Neural cell (in vitro differentiated cells): Measurements from ENCODE around the gene ARSB. TPM values are rescaled to one million over a fixed set of nuclear protein-coding genes. Genes with fewer than 3 reads are reported as not detected.

Experiments
- H2AFZ ChIP-seq: fragments of 200-600, 300-800 bp; sonication (generic), shearing (Covaris generic); 2 replicates; pipeline ENCODE4 v1.6.0; 2014; ENCODE audit warnings: low read depth, mild to moderate bottlenecking, antibody characterized with exemption, low read length, moderate library complexity
- H3F3A ChIP-seq: fragments of 200-600 bp; shearing (Covaris generic); 2 replicates; pipeline ENCODE4 v1.6.1; 2016; ENCODE audit warnings: mild to moderate bottlenecking, moderate library complexity, mixed read lengths, antibody characterized with exemption, low read length; ENCODE audit not compliant: insufficient read depth, poor library complexity, severe bottlenecking
- H3K27ac ChIP-seq: fragments of 200-600, 300-800 bp; sonication (generic), shearing (Covaris generic); 2 replicates; pipeline ENCODE4 v1.5.1; 2014; ENCODE audit warnings: mild to moderate bottlenecking, low read length, moderate library complexity
- H3K27me3 ChIP-seq: fragments of 300-800, 200-600 bp; sonication (generic), shearing (Covaris generic); 2 replicates; pipeline ENCODE4 v1.6.0; 2014; ENCODE audit warnings: mild to moderate bottlenecking, low read depth, low read length, moderate library complexity; ENCODE audit not compliant: insufficient read depth
- H3K36me3 ChIP-seq: fragments of 300-800, 200-600 bp; sonication (generic), shearing (Covaris generic); 2 replicates; pipeline ENCODE4 v1.5.1; 2014; ENCODE audit warnings: mild to moderate bottlenecking, antibody characterized with exemption, low read length, moderate library complexity; ENCODE audit not compliant: insufficient read depth
- H3K4me2 ChIP-seq: fragments of 300-800, 200-600 bp; sonication (generic), shearing (Covaris generic); 2 replicates; pipeline ENCODE4 v1.6.0; 2014; ENCODE audit warnings: mild to moderate bottlenecking, low read length
- H3K4me3 ChIP-seq: fragments of 300-800, 200-600 bp; sonication (generic), shearing (Covaris generic); 2 replicates; pipeline ENCODE4 v1.5.1; 2014; ENCODE audit warnings: mild to moderate bottlenecking, low read length, moderate library complexity
- H3K79me2 ChIP-seq: fragments of 200-600 bp; shearing (Covaris generic); replicated peaks from 2 replicates; pipeline ENCODE4 v1.6.0; 2014; ENCODE audit warnings: mild to moderate bottlenecking, low read length, moderate library complexity; ENCODE audit not compliant: insufficient read depth
- H3K9ac ChIP-seq: fragments of 300-800, 200-600 bp; sonication (generic), shearing (Covaris generic); 2 replicates; pipeline ENCODE4 v1.6.1; 2016; ENCODE audit warnings: mild to moderate bottlenecking, low read length, mixed read lengths
- H3K9me2 ChIP-seq: fragments of 200-600 bp; shearing (Covaris generic); 2 replicates; pipeline ENCODE4 v1.6.1; 2016; ENCODE audit warnings: mild to moderate bottlenecking, low read length, mixed read lengths; ENCODE audit not compliant: insufficient read depth
- H3K9me3 ChIP-seq: fragments of 200-600, 300-800 bp; sonication (generic), shearing (Covaris generic); 2 replicates; pipeline ENCODE4 v1.6.1; 2016; ENCODE audit warnings: mild to moderate bottlenecking, mixed run types, low read length, moderate library complexity, mixed read lengths
- H4K20me1 ChIP-seq: fragments of 200-600 bp; shearing (Covaris generic); 2 replicates; pipeline ENCODE4 v1.6.1; 2016; ENCODE audit warnings: mild to moderate bottlenecking, mixed run types; ENCODE audit not compliant: insufficient read depth
- EP300 ChIP-seq: fragments of 450-650 bp; conservative IDR thresholded peaks from 2 replicates; pipeline ENCODE4 v1.6.1; 2014; ENCODE audit warnings: antibody characterized with exemption, mild to moderate bottlenecking, moderate library complexity; ENCODE audit not compliant: poor library complexity, severe bottlenecking
- EZH2 ChIP-seq: fragments of 200-600, 300-800 bp; shearing (Covaris generic), sonication (generic); IDR thresholded peaks from 2 replicates; pipeline ENCODE4 v1.6.1; 2014; ENCODE audit warnings: antibody characterized with exemption, low read length, borderline replicate concordance, mild to moderate bottlenecking; ENCODE audit not compliant: insufficient read depth, poor library complexity, severe bottlenecking
- MXI1 ChIP-seq: fragments of 450-650 bp; conservative IDR thresholded peaks from 2 replicates; pipeline ENCODE4 v1.6.1; 2014; ENCODE audit warnings: antibody characterized with exemption, mild to moderate bottlenecking; ENCODE audit not compliant: poor library complexity, severe bottlenecking
- POLR2AphosphoS5 ChIP-seq: IDR thresholded peaks from 2 replicates; pipeline ENCODE4 v1.6.1; 2012
- RAD21 ChIP-seq: fragments of 450-650 bp; conservative IDR thresholded peaks from 2 replicates; pipeline ENCODE4 v1.6.1; 2014; ENCODE audit warnings: antibody characterized with exemption, mild to moderate bottlenecking, moderate library complexity
- SMC3 ChIP-seq: fragments of 450-650 bp; conservative IDR thresholded peaks from 2 replicates; pipeline ENCODE4 v1.6.1; 2014; ENCODE audit warnings: antibody characterized with exemption, mild to moderate bottlenecking, moderate library complexity; ENCODE audit not compliant: poor library complexity
- TAF1 ChIP-seq: IDR thresholded peaks from 2 replicates; pipeline ENCODE4 v1.6.1; 2012; ENCODE audit warnings: low read depth
- polyA plus RNA-seq: library from polyadenylated mRNA; depleted of rRNA; stranded (reverse); fragments of >200 nt; gene quantifications from 2 replicates; pipeline ENCODE4 v1.2.3, GENCODE V29; 2014
- TF ChIP-seq, protein P1 (sequence below): fragments of 450-650 bp; IDR thresholded peaks from 2 replicates; pipeline ENCODE4 v1.5.1; 2014; ENCODE audit warnings: antibody characterized with exemption, mild to moderate bottlenecking, moderate library complexity; ENCODE audit not compliant: poor library complexity, severe bottlenecking
- TF ChIP-seq, protein P2 (sequence below): IDR thresholded peaks from 2 replicates; pipeline ENCODE4 v1.6.1; 2012; ENCODE audit warnings: borderline replicate concordance

ARSB gene
- polyA plus RNA-seq, 1 donor from 2014 or later = 8.7 TPM

DNA sequence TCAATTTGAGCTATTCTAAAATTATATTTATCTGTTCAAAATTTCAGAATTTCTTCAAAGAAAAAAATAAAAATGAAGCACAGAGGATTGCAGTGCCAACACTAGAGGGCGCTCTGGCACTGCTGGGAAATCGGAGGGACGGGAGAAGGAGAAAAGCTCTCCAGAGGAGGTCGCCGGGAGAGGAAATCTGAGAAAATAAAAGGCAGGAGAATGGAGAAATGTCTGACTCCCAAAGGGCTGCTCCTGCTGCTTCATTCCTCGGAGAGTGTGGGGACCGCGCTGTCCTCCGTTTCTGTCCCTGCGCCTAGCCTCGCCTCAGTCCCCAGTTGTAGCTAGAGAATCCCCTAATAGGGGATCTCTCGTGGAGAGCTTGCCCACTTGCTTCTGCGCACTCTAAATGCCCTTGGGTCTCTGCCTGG lies 40.0 kb upstream of the ARSB start:
- Histone ChIP-seq H3K4me3 (peak overlapping the region; percentile 56), H2AFZ (no peak overlapping the region), H3K4me2 (no peak overlapping the region), H3K27ac (no peak overlapping the region), H3K9ac (peak overlapping the region; percentile 45), H3F3A (no peaks in the 10 kb centered on the region), H3K79me2 (no peaks in the 10 kb centered on the region), H3K9me3 (no peaks in the 10 kb centered on the region), H3K36me3 (no peaks in the 10 kb centered on the region), H3K27me3 (no peaks in the 10 kb centered on the region), H4K20me1 (no peaks in the 10 kb centered on the region), H3K9me2 (no peaks in the 10 kb centered on the region)
- peak; percentile 89 for TF ChIP-seq SMC3
- TF ChIP-seq, protein P1, sequence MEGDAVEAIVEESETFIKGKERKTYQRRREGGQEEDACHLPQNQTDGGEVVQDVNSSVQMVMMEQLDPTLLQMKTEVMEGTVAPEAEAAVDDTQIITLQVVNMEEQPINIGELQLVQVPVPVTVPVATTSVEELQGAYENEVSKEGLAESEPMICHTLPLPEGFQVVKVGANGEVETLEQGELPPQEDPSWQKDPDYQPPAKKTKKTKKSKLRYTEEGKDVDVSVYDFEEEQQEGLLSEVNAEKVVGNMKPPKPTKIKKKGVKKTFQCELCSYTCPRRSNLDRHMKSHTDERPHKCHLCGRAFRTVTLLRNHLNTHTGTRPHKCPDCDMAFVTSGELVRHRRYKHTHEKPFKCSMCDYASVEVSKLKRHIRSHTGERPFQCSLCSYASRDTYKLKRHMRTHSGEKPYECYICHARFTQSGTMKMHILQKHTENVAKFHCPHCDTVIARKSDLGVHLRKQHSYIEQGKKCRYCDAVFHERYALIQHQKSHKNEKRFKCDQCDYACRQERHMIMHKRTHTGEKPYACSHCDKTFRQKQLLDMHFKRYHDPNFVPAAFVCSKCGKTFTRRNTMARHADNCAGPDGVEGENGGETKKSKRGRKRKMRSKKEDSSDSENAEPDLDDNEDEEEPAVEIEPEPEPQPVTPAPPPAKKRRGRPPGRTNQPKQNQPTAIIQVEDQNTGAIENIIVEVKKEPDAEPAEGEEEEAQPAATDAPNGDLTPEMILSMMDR = peak; percentile 91
- TF ChIP-seq, protein P2, sequence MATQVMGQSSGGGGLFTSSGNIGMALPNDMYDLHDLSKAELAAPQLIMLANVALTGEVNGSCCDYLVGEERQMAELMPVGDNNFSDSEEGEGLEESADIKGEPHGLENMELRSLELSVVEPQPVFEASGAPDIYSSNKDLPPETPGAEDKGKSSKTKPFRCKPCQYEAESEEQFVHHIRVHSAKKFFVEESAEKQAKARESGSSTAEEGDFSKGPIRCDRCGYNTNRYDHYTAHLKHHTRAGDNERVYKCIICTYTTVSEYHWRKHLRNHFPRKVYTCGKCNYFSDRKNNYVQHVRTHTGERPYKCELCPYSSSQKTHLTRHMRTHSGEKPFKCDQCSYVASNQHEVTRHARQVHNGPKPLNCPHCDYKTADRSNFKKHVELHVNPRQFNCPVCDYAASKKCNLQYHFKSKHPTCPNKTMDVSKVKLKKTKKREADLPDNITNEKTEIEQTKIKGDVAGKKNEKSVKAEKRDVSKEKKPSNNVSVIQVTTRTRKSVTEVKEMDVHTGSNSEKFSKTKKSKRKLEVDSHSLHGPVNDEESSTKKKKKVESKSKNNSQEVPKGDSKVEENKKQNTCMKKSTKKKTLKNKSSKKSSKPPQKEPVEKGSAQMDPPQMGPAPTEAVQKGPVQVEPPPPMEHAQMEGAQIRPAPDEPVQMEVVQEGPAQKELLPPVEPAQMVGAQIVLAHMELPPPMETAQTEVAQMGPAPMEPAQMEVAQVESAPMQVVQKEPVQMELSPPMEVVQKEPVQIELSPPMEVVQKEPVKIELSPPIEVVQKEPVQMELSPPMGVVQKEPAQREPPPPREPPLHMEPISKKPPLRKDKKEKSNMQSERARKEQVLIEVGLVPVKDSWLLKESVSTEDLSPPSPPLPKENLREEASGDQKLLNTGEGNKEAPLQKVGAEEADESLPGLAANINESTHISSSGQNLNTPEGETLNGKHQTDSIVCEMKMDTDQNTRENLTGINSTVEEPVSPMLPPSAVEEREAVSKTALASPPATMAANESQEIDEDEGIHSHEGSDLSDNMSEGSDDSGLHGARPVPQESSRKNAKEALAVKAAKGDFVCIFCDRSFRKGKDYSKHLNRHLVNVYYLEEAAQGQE = no peak
- TF ChIP-seq RAD21 = peak; percentile 87
- no peak for TF ChIP-seq EP300
- no peak for TF ChIP-seq TAF1

DNA sequence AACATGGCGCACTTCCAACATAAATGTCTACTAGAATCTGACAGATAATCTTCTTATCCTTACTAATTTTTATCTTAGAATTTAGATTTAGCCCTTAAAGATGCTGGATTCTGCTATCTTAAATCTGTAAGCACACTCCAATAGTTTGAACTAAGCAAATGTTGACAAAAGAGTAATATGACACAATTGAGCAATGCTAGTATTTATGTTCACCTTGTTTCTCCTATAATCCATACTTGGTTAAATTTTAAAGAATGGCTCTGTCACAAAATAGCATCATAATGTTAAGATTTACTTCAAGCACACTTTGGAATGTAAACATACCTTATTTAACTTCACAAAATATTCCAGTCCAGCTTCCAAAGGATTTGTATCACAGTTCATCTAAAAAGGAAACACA lies 38.8 kb upstream of the ARSB start:
- no peaks in the 10 kb centered on the region for H4K20me1 ChIP-seq
- no peak overlapping the region for H3K9ac ChIP-seq
- H3K4me2 ChIP-seq = no peak overlapping the region
- TF ChIP-seq TAF1 (no peak), RAD21 (no peak), EP300 (no peak), SMC3 (no peak), EZH2 (no peak), MXI1 (no peak), POLR2AphosphoS5 (no peak)
- TF ChIP-seq, protein P1 = no peak
- TF ChIP-seq, protein P2 = no peak
- no peaks in the 10 kb centered on the region for H3K9me2 ChIP-seq
- no peak overlapping the region for H3K4me3 ChIP-seq
- H3K27me3 ChIP-seq = no peaks in the 10 kb centered on the region
- H3K79me2 ChIP-seq = no peaks in the 10 kb centered on the region
- H3K27ac ChIP-seq = no peak overlapping the region
- H3F3A ChIP-seq = no peaks in the 10 kb centered on the region
- H3K36me3 ChIP-seq = no peaks in the 10 kb centered on the region
- H3K9me3 ChIP-seq = no peaks in the 10 kb centered on the region
- no peak overlapping the region for H2AFZ ChIP-seq
